Measurements from ENCODE around the gene RPL34.

GRCh38 chr4:108586778-108587177, 33.6 kb upstream of the RPL34 start:
- TF ChIP-seq SMC3 (IDR thresholded peaks at IDR 0.05; ENCODE audit: low read depth, low read length) (no peak), CTCF (conservative IDR thresholded peaks at IDR 0.05; ENCODE audit: low read depth, low read length) (no peak), RFX5 (IDR thresholded peaks at IDR 0.05; ENCODE audit: low read depth, low read length) (no peak), POLR2A (IDR thresholded peaks at IDR 0.05; ENCODE audit: low read depth, low read length) (no peak), NFE2L2 (IDR thresholded peaks at IDR 0.05; ENCODE audit: low read depth, low read length) (no peak)

Data from IMR-90 (cell line).